GM12892 (cell line): ENCODE measurements around the gene PTPRN2.

Experiments
- POLR2A ChIP-seq: IDR thresholded peaks from 2 replicates; pipeline ENCODE4 v1.6.1; 2011; ENCODE audit warnings: low read depth, low read length, control low read depth
- POLR2AphosphoS5 ChIP-seq: IDR thresholded peaks from 2 replicates; pipeline ENCODE4 v1.6.1; 2011; ENCODE audit warnings: low read depth, low read length, control low read depth
- TAF1 ChIP-seq: IDR thresholded peaks from 2 replicates; pipeline ENCODE4 v1.6.1; 2011; ENCODE audit warnings: low read depth, mild to moderate bottlenecking, control low read depth, low read length, borderline replicate concordance

- TF ChIP-seq POLR2AphosphoS5 (no peak), POLR2A (no peak), TAF1 (no peak)
These were observed 224.4 kb downstream of the PTPRN2 start for GRCh38 chr7:158362912-158363905.
